GM18858 (cell line): ENCODE results near the gene SPATA18.

Source experiments
- ATAC-seq: cut with Tn5 transposase; IDR thresholded peaks from one replicate; pipeline ENCODE4 v1.9.1; 2021; ENCODE audit not compliant: unreplicated experiment

Gene SPATA18

GRCh38 chr4:52051213-52051614 lies at the start of gene SPATA18:
TSS of gene SPATA18 (plus strand) at chr4:52051304. CDS start at chr4:52051705, 401 bp downstream.
- no peak for ATAC-seq

GRCh38 chr4:52001616-52002015 lies 49.5 kb upstream of the SPATA18 start:
- ATAC-seq = no peak

GRCh38 chr4:52004414-52004813 lies 46.7 kb upstream of the SPATA18 start:
- no peak for ATAC-seq

- ATAC-seq = no peak
These were observed 45.4 kb upstream of the SPATA18 start for GRCh38 chr4:52005604-52006273.

- no peak for ATAC-seq
These were observed 44.2 kb upstream of the SPATA18 start for GRCh38 chr4:52006887-52007286.

- ATAC-seq = no peak
These were observed 40.1 kb upstream of the SPATA18 start for GRCh38 chr4:52010986-52011385.

GRCh38 chr4:52012651-52013050 lies 38.5 kb upstream of the SPATA18 start:
- no peak for ATAC-seq

- no peak for ATAC-seq
These were observed 36.2 kb upstream of the SPATA18 start for GRCh38 chr4:52014903-52015302.

GRCh38 chr4:52015366-52015765 lies 35.7 kb upstream of the SPATA18 start:
- ATAC-seq = no peak

- ATAC-seq = no peak
These were observed 34.1 kb upstream of the SPATA18 start for GRCh38 chr4:52016981-52017380.

- ATAC-seq = no peak
These were observed 33.3 kb upstream of the SPATA18 start for GRCh38 chr4:52017814-52018213.

GRCh38 chr4:52019936-52020657 lies 31.0 kb upstream of the SPATA18 start, which contains the start of gene LRRC66:
TSS of gene LRRC66 (minus strand) at chr4:52020363. CDS start at chr4:52017613, 2,750 bp downstream.
- ATAC-seq = no peak

GRCh38 chr4:52028970-52029369 lies 22.1 kb upstream of the SPATA18 start:
- ATAC-seq = no peak

- no peak for ATAC-seq
These were observed 19.1 kb upstream of the SPATA18 start for GRCh38 chr4:52032005-52032404.

- ATAC-seq = no peak
These were observed 15.9 kb upstream of the SPATA18 start for GRCh38 chr4:52035190-52035589.

- no peak for ATAC-seq
These were observed 14.1 kb upstream of the SPATA18 start for GRCh38 chr4:52036886-52037530.

GRCh38 chr4:52037689-52038102 lies 13.4 kb upstream of the SPATA18 start:
- peak; percentile 40 for ATAC-seq

- ATAC-seq = peak; percentile 70
These were observed 12.8 kb upstream of the SPATA18 start, which contains the start of gene SGCB for GRCh38 chr4:52038103-52038912. TSS of gene SGCB (minus strand) at chr4:52038299. CDS start at chr4:52038259, 40 bp downstream.

GRCh38 chr4:52045028-52045427 lies 6.1 kb upstream of the SPATA18 start:
- ATAC-seq = no peak

GRCh38 chr4:52049266-52049665 lies 1.8 kb upstream of the SPATA18 start:
- ATAC-seq = no peak
